HCT116 (cell line): ENCODE results near the gene SAYSD1.

Experiments used
- CTCF ChIP-seq, 3 experiments: fragments of 200-600 bp in 1 of 3; sonication (generic) in 1 of 3; IDR thresholded peaks in 2 of 3; conservative IDR thresholded peaks in 1 of 3; 2 replicates each; pipeline ENCODE4 v1.5.1; 2012 to 2017; ENCODE audit warnings: low read depth in 2 of 3, low read length in 2 of 3, antibody characterized with exemption in 1 of 3, borderline replicate concordance in 1 of 3, control low read depth in 1 of 3, mild to moderate bottlenecking in 1 of 3, mixed read lengths in 1 of 3, mixed run types in 1 of 3, moderate library complexity in 1 of 3; ENCODE audit not compliant: insufficient read depth in 1 of 3
- EZH2 ChIP-seq: fragments of 200-600 bp; sonication (generic); IDR thresholded peaks from 2 replicates; pipeline ENCODE4 v1.6.1; 2017; ENCODE audit warnings: antibody characterized with exemption, mixed run types

DNA sequence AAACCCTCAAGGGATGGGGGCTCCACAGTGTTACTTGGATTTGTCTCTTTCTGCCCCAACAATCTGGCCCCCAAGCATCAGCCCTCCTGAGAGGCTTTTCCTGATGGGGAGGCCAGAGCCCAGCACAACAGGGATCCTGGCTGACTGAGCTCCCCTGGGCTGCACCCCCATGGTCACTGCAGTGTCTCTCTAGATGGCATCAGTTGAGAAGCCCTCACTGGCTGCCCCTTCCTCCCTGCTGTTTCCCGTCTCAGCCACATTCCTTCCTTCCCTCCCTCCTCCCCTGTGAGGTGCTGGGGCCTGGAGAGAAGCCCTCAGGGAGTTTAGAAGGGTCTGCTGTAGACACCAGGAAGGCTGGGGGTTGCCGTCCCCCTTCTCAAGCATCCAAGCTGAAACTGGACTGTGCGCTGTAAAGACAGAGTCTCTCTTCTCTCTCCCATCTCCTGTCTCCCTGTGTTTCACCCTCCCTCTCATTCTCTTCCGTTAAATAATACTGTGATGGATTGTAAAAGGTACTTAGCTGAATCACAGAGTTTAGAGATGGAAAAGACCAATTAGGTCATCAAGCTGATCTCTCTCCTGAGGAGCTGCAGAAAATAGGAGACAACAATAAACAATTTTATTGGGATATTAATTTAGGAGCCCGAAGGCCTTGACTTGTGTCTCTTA lies 29.7 kb downstream of the SAYSD1 start:
- no peak for TF ChIP-seq CTCF (IDR thresholded peaks at IDR 0.05 in 2 of 3, conservative IDR thresholded peaks at IDR 0.05 in 1 of 3; ENCODE audit: borderline replicate concordance in 1 of 3, insufficient read depth in 1 of 3, low read depth in 2 of 3, low read length in 2 of 3)
- TF ChIP-seq EZH2: no peak
